Measurements from ENCODE around the gene HIRA. TPM values are rescaled to one million over a fixed set of nuclear protein-coding genes. Genes with fewer than 3 reads are reported as not detected.

Gene HIRA
- total RNA-seq, 2 donors from 2014 or later, result 30.7 to 36.6 TPM

DNA sequence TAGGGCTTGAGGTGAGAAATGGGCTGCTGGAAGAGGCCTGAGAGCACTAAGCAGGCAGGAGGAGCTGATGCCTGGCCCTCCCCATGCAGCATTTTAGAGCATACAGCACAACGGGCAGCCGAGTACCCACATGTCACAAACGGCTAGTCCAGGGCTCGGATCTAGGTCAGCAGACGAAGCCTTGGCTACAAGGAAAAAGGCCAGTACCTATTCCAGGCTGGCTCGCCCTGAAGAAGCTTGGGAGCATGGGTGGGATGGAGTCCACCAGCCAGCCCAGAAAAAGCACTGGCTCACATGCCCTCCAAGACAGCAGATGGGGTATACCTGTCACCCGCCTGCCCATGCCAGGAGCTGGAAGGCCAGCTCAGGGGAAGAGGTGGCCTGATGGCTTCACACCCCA, 37.9 kb upstream of the HIRA start:
- Mint-ChIP-seq H3K4me1 (ENCODE audit: low read depth) (no peaks in the 10 kb centered on the region), H3K27ac (no peak overlapping the region), H3K4me3 (no peak overlapping the region), H3K9me3 (no peaks in the 10 kb centered on the region), H3K27me3 (ENCODE audit: low read depth) (no peaks in the 10 kb centered on the region), H3K36me3 (ENCODE audit: insufficient read depth in 2 of 2) (peaks cover 5 to 26% of the 10 kb centered on the region in 2 donors)
- no peak for ATAC-seq (replicated peaks in 1 of 2)
- no peak for DNase-seq

DNA sequence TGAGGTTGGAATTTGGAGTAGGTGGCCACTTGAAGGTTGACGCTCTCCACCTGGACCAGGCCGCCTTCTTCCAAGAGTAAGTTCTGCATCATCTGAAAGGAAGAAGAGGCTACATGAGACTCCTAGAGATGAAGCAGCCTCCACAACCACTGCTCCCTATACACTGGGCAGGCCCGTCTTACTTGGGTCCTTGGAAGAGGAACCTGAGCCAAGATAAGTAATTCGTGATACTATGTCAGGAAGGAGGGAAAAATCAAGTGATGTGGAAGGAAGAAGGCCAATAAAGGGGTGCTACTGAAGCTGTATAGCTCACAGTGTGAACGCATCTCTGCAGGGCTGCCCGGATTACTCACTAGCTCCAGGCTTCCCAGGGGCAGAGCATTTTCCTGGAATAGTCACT, 36.4 kb upstream of the HIRA start:
- Mint-ChIP-seq H3K27me3 (ENCODE audit: low read depth) (no peaks in the 10 kb centered on the region), H3K4me3 (no peak overlapping the region), H3K4me1 (ENCODE audit: low read depth) (no peaks in the 10 kb centered on the region), H3K36me3 (ENCODE audit: insufficient read depth in 2 of 2) (peaks cover 5 to 27% of the 10 kb centered on the region in 2 donors), H3K9me3 (no peaks in the 10 kb centered on the region), H3K27ac (no peak overlapping the region)
- no peak for DNase-seq
- no peak for ATAC-seq (replicated peaks in 1 of 2)

DNA sequence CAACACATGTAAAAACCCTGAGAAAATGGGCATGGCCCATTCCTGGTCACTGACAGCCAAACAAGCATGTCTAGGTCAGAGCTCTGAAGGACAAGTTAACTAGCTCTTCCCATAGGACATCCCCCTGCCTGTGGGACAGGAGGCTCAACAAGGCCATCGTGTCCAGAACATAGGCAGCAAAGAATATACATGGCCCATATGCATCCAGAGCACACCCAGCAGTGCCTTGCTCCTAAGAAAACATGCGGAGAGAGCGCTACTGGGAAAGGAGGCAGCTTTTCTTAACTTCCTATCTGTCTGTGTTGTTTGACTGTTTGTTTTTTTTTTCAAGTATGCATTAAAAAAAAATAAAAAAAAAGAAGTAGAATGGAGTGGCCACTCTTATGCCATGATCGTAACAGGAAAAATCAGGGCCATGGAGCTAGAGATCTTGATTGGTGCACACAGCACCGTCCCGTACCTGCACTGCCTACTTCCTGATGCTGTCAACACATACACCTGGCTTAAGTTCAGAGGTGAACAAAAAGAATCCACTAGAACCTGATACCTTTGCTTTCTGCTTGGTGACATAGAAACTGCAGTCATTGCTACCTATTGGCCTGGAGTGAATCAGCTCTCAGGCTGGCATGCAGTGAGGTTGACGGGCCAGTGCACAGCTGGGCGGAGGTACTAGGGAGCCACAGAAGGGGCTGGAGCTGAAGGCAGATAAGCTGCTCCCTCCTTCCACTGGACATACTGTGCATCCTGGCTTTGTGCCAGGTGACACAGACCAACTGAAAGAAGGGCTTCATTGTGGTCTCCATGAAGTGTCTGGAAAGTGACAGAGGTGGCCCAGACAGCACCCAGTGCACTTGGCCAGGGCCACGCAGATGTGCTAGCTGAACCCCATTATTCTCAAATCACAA, 35.6 kb upstream of the HIRA start:
- DNase-seq (no peak), ATAC-seq (replicated peaks in 1 of 2) (no peak)
- H3K4me1 Mint-ChIP-seq (ENCODE audit: low read depth), result no peaks in the 10 kb centered on the region
- H3K4me3 Mint-ChIP-seq, result no peak overlapping the region
- no peak overlapping the region for H3K27ac Mint-ChIP-seq
- no peaks in the 10 kb centered on the region for H3K9me3 Mint-ChIP-seq
- H3K27me3 Mint-ChIP-seq (ENCODE audit: low read depth), result no peaks in the 10 kb centered on the region
- peaks cover 5 to 26% of the 10 kb centered on the region in 2 donors for H3K36me3 Mint-ChIP-seq (ENCODE audit: insufficient read depth in 2 of 2)

DNA sequence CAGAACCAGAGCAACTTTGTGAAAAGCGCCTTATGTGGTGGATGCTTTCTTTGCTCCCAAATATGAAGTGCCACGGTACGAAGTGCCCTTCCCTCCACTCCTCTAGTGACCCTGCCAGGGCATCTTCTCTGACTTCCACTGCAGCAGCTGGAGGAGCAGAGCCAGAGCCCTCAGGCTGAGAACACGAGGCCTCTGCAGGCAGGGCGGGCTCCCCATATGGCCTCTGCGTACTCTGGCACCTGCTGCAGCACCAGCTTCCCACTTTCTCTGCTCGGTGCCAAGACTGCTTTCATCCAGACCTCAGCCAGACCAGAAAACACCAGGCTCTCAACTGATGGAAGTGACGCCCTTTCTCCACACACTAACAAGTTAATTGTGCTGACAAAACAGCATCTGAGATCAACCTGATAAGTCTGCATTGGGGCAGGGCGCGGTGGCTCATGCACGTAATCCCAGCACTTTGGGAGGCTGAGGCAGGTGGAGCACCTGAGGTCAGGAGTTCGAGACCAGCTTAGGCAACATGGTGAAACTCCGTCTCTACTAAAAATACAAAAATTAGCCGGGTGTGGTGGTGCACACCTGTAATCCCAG, 34.7 kb upstream of the HIRA start:
- no peak overlapping the region for H3K4me3 Mint-ChIP-seq
- peaks cover 2 to 25% of the 10 kb centered on the region in 2 donors for H3K36me3 Mint-ChIP-seq (ENCODE audit: insufficient read depth in 2 of 2)

DNA sequence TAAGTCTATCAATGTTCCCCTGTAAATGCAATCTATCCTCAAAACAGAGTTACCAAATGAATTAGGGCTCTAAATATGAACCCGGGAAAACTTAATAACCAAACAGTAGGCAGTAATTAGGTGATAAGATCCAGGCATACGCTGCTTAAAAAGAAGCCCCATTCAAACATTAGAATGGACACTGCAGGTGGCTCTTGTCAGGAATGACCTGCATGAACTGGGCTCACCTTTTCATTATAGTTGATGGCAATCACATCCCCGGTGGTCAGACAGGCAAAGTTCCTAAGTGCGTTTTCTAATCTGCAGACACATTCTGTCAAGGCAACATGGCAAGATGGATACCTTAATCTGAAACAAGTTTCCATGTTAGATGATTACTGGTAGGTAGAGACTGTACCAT, 33.4 kb upstream of the HIRA start:
- H3K4me1 Mint-ChIP-seq (ENCODE audit: low read depth), result no peaks in the 10 kb centered on the region
- no peak for DNase-seq
- ATAC-seq (replicated peaks in 1 of 2), result no peak
- peaks cover 2 to 27% of the 10 kb centered on the region in 2 donors for H3K36me3 Mint-ChIP-seq (ENCODE audit: insufficient read depth in 2 of 2)
- no peaks in the 10 kb centered on the region for H3K9me3 Mint-ChIP-seq
- peak overlapping the region; percentile 26 for H3K27ac Mint-ChIP-seq
- H3K4me3 Mint-ChIP-seq, result no peak overlapping the region
- H3K27me3 Mint-ChIP-seq (ENCODE audit: low read depth), result no peaks in the 10 kb centered on the region

More for the DNA sequence above, 34.7 kb upstream of the HIRA start:
- no peaks in the 10 kb centered on the region for H3K9me3 Mint-ChIP-seq
- no peak for ATAC-seq (replicated peaks in 1 of 2)
- DNase-seq, result no peak
- H3K27me3 Mint-ChIP-seq (ENCODE audit: low read depth), result no peaks in the 10 kb centered on the region
- no peaks in the 10 kb centered on the region for H3K4me1 Mint-ChIP-seq (ENCODE audit: low read depth)
- no peak overlapping the region for H3K27ac Mint-ChIP-seq

DNA sequence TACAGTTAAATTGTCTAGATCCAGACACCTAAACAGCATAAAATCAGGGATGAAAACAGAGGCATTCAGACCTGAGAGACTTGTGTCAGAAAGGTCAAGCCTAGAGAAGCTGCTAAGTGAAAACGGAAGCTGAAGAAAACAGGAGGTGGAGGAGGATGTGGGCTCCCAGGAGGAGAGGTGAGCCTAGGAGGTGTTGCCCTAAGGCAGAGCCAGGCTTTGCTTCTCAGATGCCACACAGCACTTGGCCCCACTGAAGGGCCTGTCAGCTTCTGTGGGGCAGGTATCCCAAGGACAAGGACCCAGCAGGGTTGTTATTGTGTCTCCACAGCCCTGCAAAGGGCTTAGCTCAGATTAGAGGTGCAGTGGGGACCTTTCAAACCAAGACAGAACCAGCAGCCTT, 33.0 kb upstream of the HIRA start:
- H3K36me3 Mint-ChIP-seq (ENCODE audit: insufficient read depth in 2 of 2), result peaks cover 2 to 24% of the 10 kb centered on the region in 2 donors
- no peaks in the 10 kb centered on the region for H3K9me3 Mint-ChIP-seq
- H3K27ac Mint-ChIP-seq, result peak overlapping the region; percentile 58
- ATAC-seq (replicated peaks in 1 of 2), result no peak
- no peak for DNase-seq
- no peaks in the 10 kb centered on the region for H3K4me1 Mint-ChIP-seq (ENCODE audit: low read depth)
- no peaks in the 10 kb centered on the region for H3K27me3 Mint-ChIP-seq (ENCODE audit: low read depth)
- no peak overlapping the region for H3K4me3 Mint-ChIP-seq

DNA sequence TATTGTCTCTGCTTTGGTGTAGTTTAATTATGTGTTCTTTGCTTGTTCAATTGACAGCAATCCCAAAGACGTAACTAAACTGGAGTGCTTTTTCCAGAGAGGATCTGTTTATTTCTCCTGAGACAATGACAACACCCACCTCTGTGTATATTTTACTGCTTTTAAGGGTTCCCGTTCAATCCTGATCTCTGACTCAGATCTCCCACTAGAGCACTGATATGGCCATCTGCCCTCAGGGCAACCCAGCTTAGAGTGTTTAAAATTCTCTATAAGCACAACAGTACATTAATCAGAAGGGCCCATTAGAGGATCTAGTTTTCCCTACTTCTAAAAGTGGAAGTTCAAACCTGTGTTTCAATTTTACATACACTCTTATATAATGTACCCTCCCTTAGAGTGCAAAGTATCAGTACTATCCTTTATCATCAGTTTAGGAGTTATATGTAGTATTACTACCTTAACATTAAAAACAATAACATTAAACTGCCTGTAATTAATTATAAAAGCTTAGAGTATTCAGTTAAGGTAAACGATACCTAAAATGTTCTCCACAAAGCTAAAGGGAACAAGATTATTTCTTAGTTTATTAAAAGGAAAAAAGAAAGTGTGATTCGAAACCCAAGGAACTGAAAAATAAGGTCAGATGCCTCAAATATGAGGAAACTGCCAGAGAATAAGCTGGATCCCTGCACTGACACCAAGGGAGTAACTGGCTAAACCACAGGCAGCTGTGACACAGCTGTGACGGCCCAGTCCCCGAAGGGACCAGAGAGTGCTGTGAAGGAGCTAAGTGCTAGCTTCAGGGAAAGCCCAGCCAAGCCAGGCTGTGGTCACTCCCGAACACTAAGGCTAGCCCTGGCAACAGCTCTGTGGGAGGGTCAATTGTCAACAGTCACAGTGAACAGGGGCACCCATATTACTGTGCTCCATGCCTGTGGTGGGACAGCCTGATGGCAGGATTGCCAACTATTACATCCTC, 32.2 kb upstream of the HIRA start:
- Mint-ChIP-seq H3K36me3 (ENCODE audit: insufficient read depth in 2 of 2) (peaks cover 2 to 24% of the 10 kb centered on the region in 2 donors), H3K4me3 (no peak overlapping the region)

DNA sequence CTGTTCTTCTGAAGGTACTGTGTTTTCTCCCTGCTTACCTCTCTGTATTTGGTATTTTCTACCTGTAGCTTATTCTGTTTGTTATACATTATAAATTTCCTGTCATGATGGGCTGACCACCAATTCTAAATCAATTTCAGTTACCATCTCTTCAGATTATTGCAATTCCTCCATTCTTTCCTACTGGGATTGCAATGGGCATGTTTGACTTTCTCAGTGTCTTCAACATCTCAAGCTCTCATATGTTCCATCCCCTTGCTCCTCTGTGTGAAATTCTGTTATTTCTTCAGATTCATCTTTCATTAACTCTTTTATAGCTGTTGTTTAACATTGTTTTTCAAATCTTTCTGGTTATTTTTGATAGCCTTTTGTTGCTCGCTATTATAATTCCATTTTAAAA, 31.5 kb upstream of the HIRA start:
- DNase-seq (no peak), ATAC-seq (replicated peaks in 1 of 2) (no peak)
- no peaks in the 10 kb centered on the region for H3K9me3 Mint-ChIP-seq
- H3K4me3 Mint-ChIP-seq, result no peak overlapping the region
- H3K27me3 Mint-ChIP-seq (ENCODE audit: low read depth), result no peaks in the 10 kb centered on the region
- H3K27ac Mint-ChIP-seq, result peak overlapping the region; percentile 61
- H3K36me3 Mint-ChIP-seq (ENCODE audit: insufficient read depth in 2 of 2), result peaks cover 0 to 24% of the 10 kb centered on the region in 2 donors
- H3K4me1 Mint-ChIP-seq (ENCODE audit: low read depth), result no peaks in the 10 kb centered on the region

More for the DNA sequence above, 32.2 kb upstream of the HIRA start:
- ATAC-seq (replicated peaks in 1 of 2) (no peak), DNase-seq (no peak)
- H3K27ac Mint-ChIP-seq, result peak overlapping the region; percentile 70
- H3K27me3 Mint-ChIP-seq (ENCODE audit: low read depth), result no peaks in the 10 kb centered on the region
- no peaks in the 10 kb centered on the region for H3K9me3 Mint-ChIP-seq
- no peaks in the 10 kb centered on the region for H3K4me1 Mint-ChIP-seq (ENCODE audit: low read depth)

DNA sequence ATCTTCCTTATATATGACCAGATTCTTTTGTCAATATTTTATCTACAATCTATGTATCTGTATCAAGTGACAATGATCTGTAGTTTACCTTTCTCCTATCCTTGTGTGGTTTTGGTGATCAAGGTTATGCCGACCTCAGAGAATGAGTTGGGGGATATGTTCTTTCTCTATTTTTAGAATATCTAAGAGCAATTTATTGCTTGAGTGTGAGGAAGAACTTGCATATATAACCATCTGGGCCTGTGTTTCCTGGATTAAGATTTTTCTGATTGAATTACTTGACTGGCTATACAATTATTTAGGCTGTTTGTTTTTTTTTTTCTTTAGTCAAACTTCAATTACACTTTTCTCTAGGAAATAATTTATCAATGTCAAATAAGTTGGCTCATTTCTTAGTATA, 30.0 kb upstream of the HIRA start:
- Mint-ChIP-seq H3K9me3 (no peaks in the 10 kb centered on the region), H3K36me3 (ENCODE audit: insufficient read depth in 2 of 2) (peaks cover 0 to 19% of the 10 kb centered on the region in 2 donors), H3K4me1 (ENCODE audit: low read depth) (no peaks in the 10 kb centered on the region), H3K4me3 (no peak overlapping the region), H3K27ac (peak overlapping the region; percentile 42), H3K27me3 (ENCODE audit: low read depth) (no peaks in the 10 kb centered on the region)
- DNase-seq (no peak), ATAC-seq (replicated peaks in 1 of 2) (no peak)

DNA sequence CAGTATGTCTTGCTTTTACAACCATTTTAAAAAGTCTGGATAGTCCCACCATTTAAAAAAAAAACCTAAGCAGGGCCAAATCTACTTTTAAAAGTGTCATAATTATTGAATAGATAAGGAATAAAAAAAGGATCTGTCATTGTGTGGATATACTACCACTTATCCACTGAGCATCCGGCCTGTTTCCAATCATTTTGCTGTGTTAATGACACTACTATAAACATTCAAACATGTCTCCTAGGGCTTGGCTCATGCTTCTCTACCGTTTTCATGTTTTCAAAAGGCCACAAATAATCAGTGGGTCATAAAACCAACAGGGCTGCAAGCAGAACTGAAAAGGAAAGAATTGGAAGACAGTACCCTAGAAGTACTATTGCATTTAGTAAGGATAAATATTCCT, 28.5 kb upstream of the HIRA start:
- H3K36me3 Mint-ChIP-seq (ENCODE audit: insufficient read depth in 2 of 2), result peaks cover 2 to 13% of the 10 kb centered on the region in 2 donors
- H3K27me3 Mint-ChIP-seq (ENCODE audit: low read depth), result no peaks in the 10 kb centered on the region
- H3K9me3 Mint-ChIP-seq, result no peaks in the 10 kb centered on the region
- H3K27ac Mint-ChIP-seq, result no peak overlapping the region
- no peak overlapping the region for H3K4me3 Mint-ChIP-seq
- ATAC-seq (replicated peaks in 1 of 2) (no peak), DNase-seq (no peak)
- H3K4me1 Mint-ChIP-seq (ENCODE audit: low read depth), result no peaks in the 10 kb centered on the region

DNA sequence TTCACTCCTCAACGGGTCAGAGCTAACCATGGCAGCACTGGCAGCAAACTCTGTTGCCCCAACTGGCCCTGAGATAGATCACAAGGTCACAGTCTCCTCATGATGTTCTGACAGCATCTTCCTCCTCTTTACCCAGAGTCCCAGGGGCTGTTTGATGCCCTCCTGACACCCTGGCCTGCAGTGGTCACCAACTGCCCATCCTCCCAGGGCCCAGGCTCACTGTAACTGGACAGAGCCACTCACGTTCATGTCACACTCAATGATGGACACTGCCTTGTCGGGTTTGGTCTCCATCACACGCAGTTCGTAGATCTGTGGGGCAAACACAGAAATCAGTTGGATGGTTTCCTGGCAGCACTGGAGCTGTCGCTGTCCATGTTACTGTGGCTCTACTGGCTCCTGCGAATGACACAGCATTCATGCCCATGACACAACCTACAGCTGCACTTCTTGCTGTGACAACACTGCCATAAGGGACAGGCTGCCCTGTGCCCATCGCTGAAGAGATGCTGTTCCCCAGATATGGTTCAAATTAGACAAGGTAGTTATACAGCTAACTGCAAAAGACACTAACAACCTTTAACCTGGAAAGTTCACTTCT, 26.4 kb upstream of the HIRA start:
- no peak overlapping the region for H3K4me3 Mint-ChIP-seq
- H3K36me3 Mint-ChIP-seq (ENCODE audit: insufficient read depth in 2 of 2), result peaks cover 5 to 14% of the 10 kb centered on the region in 2 donors
- H3K27ac Mint-ChIP-seq, result no peak overlapping the region
- H3K27me3 Mint-ChIP-seq (ENCODE audit: low read depth), result no peaks in the 10 kb centered on the region
- H3K9me3 Mint-ChIP-seq, result no peaks in the 10 kb centered on the region
- H3K4me1 Mint-ChIP-seq (ENCODE audit: low read depth), result peaks cover 4% of the 10 kb centered on the region
- ATAC-seq (replicated peaks in 1 of 2) (no peak), DNase-seq (no peak)

DNA sequence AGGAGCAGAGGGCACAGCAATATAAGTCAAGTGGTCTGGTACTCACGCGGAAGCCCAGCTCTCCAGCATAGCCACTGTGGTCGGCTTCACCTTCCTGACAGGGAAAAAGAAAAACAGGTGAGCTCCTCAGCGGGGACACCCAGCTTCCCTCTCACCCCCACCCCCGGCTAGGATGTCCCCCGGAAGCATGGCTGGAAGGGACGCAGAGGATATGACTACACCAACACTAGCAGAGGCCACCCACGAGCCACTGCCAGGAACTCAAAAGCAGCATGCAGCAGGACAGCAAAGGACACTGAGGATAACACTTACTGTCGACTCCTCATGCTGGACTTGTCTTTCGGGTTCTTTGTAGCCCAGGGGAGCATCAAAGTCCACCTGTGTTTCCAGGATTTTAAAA, 25.0 kb upstream of the HIRA start:
- Mint-ChIP-seq H3K27me3 (ENCODE audit: low read depth) (no peaks in the 10 kb centered on the region), H3K36me3 (ENCODE audit: insufficient read depth in 2 of 2) (peaks cover 5 to 18% of the 10 kb centered on the region in 2 donors), H3K4me3 (no peak overlapping the region), H3K9me3 (no peaks in the 10 kb centered on the region), H3K27ac (no peak overlapping the region), H3K4me1 (ENCODE audit: low read depth) (peaks cover 8% of the 10 kb centered on the region)
- DNase-seq (no peak), ATAC-seq (replicated peaks in 1 of 2) (no peak)

All from activated T-cell treated with anti-CD3 and anti-CD28 coated beads, Interleukin-2, amount 50 U/mL, for 72 hours (primary cell).